Stimulated activated CD4-positive, alpha-beta T cell treated with anti-CD3 and anti-CD28 coated beads, Interleukin-12 subunit alpha, Interleukin-12 subunit beta, amount 100 ng/mL, for 4 hours (primary cell): Measurements from ENCODE around the gene PHF14.
"Not testable (repeated sequence)": the region's sequence is repeated elsewhere in the genome, so short reads cannot be mapped to it uniquely, and the experiment has no call there.

Source experiments
- DNase-seq: peaks from one replicate; pipeline ENCODE4 v3.0.0-alpha.2; 2020

PHF14 gene

DNA sequence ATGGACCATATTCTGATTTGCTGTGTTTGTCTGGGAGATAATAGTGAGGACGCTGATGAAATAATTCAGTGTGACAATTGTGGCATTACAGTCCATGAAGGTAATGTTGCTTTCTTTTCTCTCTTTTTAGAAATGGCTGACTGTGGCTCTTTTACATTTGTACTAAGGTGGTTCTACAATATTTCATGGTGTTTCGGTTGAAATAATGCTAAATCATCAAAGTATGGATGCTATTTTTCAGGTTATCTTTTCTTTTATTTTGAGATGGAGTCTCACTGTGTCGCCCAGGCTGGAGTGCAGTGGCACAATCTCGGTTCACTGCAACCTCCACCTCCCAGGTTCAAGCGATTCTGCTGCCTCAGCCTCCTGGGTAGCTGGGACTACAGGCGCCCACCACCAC lies 17.1 kb downstream of the PHF14 start:
- DNase-seq: not testable (repeated sequence)

DNA sequence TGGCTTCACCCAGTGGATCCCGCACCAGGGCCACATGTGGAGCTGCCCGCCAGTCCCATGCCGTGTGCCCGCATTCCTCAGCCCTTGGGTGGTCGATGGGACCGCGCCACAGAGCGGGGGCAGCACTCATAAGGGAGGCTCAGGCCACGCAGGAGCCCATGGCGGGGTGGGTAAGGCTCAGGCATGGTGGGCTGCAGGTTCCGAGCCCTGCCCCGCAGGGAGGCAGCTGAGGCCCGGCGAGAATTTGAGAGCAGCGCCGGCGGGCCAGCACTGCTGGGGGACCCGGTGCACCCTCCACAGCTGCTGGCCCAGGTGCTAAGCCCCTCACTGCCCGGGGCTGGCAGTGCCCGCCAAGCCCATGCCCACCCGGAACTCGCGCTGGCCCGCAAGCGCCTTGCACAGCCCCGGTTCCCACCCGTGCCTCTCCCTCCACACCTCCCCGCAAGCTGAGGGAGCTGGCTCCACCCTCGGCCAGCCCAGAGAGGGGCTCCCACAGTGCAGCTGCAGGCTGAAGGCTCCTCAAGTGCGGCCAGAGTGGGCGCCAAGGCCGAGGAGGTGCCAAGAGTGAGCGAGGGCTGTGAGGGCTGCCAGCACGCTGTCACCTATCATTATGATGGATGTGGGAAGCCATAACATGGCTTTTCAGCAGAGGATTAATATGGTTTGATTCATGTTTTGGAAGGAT lies 22.0 kb downstream of the PHF14 start:
- DNase-seq: not testable (repeated sequence)

DNA sequence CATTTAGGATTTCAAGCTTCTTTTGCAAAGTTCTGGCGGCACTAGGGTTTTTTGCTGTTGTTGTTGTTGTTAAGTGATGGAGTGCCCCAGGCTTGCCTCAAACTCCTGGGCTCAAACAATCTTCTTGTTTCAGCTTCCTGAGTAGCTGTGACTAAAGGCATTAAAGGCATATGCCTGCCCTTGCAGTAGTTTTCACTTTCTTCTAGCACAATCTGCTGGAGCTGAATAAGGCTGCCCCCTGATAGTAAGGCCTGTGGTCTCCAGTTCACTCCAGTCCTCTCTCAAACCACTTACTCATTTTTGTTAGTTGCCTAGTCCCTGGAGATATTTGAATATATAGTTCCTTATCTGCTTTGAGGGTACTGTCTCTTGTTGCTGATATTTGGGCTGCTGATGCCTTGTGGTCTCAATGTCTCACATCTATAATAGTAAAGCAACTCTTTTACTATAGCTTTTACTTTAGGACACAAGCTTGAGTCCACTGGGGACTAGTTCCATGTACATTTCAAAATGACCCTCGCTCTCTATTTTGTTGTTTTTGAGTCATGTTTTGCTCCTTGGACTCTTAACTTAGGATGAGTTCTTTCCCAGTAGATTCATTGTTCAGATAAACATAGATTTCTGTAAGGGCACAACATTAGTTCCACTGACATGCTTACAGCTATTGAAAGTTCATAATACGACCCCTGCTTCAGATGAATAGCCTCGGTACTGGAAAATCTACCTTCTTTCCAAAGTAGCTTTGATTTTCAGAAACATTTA lies 25.5 kb downstream of the PHF14 start:
- no peak for DNase-seq

DNA sequence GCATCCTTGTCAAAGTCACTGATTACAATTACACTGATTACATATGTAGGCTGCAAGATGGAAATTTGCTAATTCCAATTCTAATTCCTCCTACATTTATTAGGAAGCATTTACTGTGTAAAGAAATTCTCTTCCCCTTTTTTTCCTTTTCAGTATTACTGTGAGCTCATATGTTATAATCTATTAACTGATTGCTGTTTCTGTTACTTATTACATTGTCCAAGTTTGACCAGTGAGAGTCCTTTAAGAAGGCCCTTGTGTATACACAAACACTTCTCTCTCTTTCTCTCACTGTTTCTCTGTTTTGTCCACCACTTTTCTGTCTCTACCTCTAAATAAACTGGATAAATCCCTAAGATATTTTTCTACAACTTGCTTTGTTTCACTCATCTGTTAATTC lies 31.5 kb downstream of the PHF14 start:
- no peak for DNase-seq

DNA sequence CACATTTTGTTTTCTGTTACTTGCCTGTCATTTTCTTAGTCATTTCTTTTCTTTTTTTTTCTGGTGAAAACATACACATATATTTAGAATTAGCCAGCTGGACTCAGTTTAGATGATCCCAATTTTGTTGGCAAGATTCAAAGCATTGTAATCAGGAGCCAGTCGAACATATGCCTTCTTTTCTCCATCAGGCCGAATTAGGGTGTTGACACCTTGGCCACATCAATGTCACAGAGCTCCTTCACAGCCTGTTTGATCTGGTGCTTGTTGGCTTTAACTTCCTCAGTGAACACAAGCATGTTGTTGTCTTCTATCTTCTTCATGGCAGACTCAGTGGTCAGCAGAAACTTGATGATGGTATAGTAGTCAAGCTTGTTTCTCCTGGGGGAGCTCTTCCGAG lies 32.6 kb downstream of the PHF14 start:
- no peak for DNase-seq

DNA sequence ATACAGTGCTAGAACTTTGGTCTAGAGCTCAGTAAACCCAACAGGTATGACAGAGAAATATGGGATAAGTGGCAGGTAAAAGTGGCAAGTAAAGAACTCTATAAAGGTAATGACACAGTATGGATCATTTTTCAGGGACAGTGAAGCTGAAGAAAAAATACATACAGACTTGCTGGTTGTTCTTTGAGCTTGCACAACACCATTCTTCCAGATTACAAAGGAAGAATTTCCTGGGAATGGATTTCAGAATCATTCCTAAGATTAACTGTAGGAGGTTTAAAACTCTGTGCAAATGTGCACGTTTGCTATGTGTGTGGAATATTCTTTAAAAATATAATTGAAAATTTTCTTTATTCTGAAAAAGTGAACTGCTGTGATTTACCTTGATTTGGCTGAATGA lies 36.0 kb downstream of the PHF14 start:
- no peak for DNase-seq

DNA sequence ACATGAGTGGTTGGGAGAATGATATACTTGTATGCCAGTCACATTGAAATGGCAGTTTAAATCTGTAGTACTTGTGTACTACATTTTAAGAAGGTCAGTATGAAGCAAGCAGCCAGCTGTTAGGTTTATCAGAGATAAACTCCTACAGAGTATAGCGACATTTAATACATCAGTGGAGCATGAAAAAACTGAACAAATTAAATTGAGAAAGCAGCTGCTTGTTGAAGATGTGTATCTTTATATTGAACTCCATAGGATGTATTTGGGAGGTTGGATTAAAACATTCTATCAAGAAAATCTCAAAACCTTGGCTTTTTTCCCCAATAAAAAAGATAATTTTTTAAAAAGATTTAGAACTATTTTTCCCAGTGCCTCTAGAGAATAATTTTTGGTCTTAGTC lies 47.8 kb downstream of the PHF14 start:
- no peak for DNase-seq

DNA sequence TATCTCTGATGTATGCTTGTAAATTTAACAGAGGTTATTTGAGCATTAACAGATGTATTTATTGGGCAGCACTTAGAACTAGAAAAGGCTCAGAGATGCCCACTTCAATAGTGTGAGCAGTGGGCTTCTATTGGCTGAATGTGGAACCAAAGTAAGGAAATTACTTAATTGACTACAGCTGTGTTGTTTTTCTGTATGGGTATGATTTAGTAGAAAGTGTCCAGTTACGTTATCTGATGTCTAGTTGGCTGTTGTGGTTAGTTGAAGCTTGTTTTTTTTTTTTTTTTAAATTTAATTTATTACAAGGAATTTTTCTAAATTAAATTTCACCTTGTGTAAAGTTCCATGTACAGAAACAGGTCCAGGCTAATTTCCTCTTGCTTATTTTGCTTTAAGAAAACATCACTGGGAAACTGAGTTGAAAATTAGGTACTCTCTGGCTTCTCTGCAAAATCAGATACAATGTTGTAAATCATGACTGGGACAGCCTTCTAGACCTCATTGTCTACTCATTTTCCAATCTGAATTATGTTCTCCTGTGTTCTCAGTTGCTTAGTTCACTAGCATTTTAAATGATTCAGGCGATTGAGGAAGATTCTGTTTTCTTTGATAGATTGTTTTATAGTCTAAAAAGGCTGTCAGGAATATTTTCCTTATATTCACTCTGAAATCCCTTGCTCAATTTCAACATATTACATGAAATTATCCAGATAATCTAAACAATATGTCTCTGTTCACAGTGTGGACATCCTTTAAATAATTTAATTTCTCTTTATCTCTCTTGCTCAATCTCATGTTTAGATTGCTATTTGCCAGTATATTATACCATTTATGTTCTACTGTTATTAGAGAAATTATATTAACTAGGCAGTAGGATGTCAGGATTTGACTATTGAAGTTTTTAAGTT lies 53.0 kb downstream of the PHF14 start:
- no peak for DNase-seq

DNA sequence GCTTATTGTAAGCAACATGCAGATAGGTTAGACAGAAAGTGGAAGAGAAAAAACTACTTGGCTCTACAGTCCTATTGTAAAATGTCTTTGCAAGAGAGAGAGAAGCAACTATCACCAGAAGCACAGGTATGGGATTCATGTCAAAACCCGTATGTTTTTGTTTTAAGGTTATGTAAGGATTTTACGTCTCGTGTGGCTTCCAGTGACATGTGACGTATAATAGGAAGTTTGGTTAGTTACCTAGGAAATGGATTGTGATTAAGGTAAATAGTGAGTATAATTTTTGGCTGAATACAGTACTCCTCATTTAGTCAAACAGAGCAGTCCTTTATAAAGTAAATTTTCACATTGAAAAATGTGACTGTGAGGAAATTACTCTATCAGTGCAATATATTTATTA lies 62.0 kb downstream of the PHF14 start:
- DNase-seq: no peak

DNA sequence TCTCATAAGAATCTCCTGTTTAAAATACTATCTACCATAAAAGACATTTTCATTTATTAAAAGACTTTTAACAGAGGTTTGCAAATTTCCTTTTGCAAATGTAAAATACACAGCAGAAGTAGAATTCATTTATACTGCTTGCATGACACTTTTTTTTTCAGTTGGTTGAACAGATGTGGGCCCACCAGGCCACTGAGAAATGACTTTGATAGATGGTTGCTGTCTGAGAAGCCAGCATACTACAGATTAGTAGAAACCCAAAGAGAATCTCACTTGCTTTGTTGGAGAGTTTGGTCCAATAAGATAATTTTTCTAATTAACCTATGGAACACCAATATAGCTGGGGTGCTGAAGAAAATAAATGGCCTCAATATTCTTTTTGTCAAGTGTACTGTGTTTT lies 66.3 kb downstream of the PHF14 start:
- DNase-seq: no peak

DNA sequence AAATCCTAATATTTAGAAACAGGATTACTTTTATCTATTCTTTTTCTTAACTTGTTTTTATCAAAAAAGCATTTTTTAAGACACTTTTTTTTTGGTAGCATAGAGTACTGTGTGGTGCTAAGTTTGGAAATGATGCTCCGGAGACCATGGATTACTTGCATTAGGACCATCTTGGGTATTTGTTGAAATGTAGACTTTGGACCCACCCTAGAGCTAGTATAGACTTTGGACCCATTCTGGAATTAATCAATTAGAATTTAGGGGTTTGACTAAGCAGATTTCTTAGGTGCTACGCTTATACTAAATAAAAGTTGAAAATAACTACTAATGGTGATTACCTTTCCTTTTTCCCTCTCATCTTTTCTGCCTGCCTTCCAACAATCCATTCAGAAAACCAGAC lies 80.4 kb downstream of the PHF14 start:
- DNase-seq: no peak

DNA sequence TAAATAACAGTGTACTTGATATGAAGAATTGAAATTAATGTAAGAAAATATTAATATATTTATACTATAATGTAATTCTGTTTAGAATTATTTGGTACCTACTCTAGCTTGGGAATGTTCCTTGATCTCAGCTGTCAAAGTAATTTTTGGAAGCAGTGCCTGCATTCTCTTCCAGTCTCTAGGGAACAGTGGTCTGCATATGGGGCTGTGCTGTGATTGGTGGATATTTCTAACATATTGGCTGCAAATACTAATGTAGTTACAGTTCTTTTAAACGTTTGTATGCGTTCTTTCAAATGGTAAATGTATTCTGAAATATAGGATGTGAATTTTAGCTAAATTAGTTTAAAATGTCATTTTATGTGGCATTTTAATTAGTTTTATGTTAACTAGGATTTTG lies 87.2 kb downstream of the PHF14 start:
- DNase-seq: no peak

DNA sequence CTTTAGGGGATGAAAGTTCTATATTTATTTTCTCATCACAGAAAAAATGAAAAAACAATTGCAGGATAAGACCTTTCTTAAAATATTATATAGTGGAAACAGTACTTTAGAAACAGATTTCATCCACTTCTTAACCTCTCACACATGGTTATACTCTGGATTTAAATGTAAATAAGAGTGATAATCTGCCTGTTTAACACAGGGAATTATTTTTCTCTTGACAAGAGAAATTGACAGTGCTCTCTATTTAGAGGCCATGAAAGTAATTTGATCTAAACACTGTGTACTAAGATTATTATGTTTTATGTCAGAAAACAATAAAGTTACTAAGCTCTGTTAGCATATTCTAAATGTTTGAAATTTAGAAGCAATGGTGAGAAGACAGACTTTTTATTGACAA lies 88.4 kb downstream of the PHF14 start:
- DNase-seq: no peak

DNA sequence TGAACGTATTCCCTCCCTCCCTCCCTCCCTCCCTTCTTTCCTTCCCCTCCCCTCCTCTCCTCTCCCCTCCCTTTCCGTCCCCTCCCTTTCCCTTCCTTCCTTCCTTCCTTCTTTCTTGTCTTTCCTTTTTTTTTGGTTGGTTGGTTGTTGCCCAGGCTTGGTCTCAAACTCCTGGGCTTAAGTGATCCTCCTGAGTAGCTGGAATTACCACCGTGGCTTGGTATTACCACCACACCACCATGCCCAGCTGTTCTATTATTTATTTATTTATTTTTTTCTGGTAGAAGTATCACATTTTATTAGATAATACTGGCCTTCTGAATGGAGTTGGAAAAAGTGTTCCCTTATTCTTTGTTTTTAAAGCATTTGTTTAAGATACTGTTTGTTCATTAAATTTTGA lies 95.9 kb downstream of the PHF14 start:
- DNase-seq: no peak

DNA sequence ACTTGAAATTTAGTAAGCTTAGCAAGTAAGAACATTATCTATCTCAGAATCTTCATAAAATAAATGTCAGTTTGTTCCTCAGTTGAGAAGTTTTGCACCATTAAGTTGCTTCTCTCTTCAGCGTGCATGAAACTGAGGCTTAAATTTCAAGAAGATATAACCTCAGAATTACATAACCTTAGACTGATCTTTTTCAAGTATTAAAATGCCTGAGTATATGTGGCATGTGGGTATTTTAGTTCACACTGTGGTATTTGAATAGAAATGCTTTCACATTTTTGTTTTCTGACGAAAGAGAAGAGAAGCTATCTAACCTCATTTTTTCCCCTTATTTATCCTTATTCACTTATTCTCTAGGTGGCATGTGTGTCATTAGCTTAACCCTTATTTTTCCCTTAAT lies 104.1 kb downstream of the PHF14 start:
- no peak for DNase-seq

DNA sequence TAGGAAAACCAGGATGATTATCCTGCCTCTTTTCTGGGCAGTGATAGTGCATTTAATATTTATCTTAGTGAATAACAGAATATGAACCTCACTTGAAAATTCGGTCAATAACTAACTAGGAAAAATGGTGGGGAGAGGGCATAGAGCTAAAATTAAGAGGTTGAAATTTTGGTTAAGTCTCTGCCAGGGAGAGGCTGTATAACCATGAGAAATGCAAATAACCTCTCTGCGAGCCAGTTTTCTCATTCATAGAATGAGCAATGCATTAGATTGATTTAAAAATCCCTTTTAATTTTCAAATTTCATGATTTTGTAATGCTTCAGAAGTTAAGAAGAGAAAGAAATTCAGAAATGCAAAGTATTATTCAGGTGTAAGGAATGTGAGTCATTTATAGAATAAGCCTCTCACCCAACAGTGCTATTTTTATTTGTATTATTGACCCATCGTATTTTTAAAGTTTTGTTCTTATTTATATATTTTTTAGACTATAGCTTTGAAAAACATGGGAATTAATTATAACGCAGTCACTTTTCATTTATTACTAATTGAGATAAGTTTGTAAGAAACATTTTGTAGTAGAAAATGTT lies 104.7 kb downstream of the PHF14 start:
- DNase-seq: no peak

DNA sequence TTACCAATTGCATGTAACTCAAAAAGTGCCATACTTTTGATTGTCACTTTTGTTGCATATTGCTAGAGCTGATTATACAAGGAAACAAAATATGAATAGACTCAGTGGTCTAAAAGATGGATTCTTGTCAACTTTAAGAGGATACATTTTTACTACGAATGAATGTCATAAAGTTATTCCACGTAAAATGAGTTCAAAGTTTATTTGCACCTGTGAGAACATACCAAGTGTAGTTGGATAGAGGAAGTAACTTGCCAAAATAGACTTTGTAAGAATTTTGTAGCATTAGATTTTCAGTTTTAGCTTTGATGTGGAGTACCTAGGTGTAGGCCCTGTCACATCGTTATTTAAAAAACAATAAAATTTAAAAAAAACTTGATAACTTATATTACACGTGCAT lies 106.2 kb downstream of the PHF14 start:
- DNase-seq: no peak

DNA sequence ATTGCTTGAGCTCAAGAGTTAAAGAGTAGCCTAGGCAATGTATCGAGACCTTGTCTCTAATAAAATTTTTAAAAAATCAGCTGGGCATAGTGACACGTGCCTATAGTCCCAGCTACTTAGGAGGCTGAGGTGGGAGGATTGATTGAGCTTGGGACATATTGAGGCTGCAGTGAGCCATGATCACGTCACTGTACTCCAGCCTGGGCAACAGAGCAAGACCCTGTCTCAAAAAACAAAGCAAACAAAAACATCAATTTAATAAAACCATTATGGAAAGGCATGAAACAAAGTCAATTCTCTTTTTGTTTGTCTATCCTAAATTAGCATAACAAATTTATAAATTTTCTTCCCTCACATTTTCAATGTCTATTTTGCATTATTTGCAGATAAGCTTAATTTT lies 108.4 kb downstream of the PHF14 start:
- no peak for DNase-seq

DNA sequence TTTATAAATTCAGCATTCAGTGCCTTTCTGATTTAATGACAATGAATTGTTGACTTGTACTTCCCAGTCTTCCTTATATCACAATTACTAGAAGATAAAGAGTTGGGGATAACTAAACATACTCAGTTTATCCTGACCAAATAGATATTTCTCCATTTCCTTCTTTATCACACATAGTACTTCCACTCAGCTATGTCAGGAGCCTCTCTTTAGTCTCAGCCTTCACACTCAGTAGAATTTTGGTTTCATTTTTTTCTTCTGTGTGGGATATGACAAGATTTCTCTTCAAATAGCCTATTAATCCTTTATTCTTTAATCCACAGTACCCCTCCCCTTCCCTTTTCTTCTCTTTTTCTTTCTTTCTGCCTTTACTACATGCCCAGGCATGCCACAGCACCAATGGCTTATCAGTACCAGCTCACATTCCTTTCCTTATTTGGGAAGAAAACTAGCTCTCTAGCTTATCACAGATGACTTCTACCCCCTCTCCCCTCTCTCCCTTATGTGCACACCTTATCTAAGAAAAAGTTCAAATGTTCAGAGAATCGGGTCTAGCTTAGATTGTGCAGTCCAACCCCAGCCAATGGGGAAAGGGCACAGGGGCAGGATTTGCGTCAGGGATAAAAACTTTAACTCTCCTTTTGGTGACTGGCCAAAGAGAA lies 109.0 kb downstream of the PHF14 start:
- DNase-seq: no peak

DNA sequence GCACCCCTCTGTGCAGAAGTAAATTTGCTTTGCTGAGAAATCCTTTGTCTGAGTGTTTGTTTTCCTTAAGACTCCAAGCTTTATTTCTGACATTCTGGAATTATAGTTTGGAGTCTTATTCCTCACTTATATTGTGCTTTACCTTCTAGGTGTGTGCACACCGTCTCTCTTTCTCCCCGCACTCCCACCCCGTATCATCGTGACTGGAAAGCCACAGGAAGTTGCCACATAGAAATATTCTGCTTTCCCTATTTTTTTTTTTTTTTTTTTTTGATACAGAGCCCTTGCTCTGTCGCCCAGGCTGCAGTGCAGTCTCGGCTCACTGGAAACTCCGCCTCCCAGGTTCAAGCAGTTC lies 109.5 kb downstream of the PHF14 start:
- DNase-seq: no peak

DNA sequence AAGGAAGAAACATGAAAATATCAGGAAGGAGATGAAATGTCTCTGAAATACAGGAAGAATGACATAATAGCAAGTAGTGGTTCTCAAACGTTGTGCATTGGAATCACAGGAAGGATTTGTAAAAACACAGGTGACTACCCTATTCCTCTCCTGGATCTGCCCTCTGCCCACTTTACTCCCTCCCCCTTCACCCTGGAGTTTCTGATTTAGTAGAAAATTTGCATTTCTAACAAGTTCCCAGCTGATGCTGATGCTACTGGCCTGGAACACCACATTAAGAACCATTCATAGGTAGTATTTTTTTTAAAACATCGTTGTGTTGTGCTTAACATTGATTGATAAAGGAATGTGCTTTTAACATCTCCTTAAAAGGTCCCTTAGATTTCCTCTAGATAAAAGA lies 130.9 kb downstream of the PHF14 start:
- no peak for DNase-seq

DNA sequence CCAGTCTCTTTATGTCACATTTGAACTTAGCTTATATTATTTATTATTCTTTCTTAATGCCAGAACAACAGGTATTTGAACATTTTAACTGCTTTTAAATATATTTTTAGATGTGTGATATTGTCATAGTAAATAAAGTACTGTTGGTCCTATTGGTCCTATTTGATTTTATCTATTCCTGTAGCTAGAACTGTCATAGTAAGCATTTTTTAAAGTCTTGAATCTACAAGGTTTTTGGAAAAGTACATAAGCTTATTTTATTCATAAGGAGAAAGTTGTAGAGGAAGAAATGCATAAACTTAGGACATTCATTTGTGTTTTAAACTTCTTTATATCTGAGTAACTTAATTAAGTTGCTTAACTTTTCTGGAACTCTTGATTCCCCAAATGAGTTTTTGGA lies 136.0 kb downstream of the PHF14 start:
- no peak for DNase-seq

DNA sequence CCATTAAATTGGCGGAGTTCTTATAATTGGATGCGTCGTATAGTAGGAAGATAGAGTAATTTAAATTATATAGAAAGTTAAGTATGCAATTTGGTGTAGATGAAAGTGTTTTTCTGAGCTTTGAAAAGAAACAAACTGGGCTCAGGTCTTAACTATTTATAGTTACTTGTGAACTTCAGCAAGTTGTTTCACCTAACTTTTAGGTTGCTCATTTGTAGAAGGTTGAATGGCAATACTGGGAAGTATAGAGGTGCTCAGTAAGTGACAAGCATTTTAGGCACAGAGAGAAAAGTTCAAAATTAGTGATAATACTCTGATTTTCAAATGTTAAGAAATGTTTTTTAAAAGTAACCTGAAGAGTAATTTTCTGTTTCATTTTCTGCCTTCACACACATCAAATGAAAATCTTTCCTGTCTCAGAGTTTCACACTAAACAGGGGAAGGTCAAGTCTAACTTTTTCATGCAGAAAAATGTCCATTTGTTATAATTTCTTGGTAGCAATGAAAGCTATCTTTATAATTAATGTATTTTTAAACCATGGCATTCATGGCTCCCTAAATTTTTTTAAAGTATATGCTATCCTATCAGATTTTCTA lies 146.5 kb downstream of the PHF14 start:
- no peak for DNase-seq
